Sigmoid colon (tissue), 4 donors: Measurements from ENCODE around the gene CNN2.

Experiments used
- EP300 ChIP-seq, 4 donors: sonication (generic); formaldehyde crosslinking; IDR thresholded peaks; one replicate each; pipeline ENCODE4 v1.6.1; 2017; ENCODE audit warnings: antibody characterized with exemption in 4 of 4
- POLR2A ChIP-seq, 2 donors: fragments of 450-650 bp; IDR thresholded peaks; one replicate each; pipeline ENCODE4 v1.6.1; 2016; ENCODE audit warnings: antibody characterized with exemption in 2 of 2, mild to moderate bottlenecking in 2 of 2, moderate library complexity in 2 of 2
- TF ChIP-seq, protein P1 (sequence below), 4 experiments: fragments of 450-650 bp in 3 of 4; fragments of 200-600 bp in 1 of 4; IDR thresholded peaks; one replicate each; pipeline ENCODE4 v1.5.1; 2016 to 2019; ENCODE audit warnings: antibody characterized with exemption in 4 of 4, mild to moderate bottlenecking in 3 of 4, moderate library complexity in 2 of 4

DNA sequence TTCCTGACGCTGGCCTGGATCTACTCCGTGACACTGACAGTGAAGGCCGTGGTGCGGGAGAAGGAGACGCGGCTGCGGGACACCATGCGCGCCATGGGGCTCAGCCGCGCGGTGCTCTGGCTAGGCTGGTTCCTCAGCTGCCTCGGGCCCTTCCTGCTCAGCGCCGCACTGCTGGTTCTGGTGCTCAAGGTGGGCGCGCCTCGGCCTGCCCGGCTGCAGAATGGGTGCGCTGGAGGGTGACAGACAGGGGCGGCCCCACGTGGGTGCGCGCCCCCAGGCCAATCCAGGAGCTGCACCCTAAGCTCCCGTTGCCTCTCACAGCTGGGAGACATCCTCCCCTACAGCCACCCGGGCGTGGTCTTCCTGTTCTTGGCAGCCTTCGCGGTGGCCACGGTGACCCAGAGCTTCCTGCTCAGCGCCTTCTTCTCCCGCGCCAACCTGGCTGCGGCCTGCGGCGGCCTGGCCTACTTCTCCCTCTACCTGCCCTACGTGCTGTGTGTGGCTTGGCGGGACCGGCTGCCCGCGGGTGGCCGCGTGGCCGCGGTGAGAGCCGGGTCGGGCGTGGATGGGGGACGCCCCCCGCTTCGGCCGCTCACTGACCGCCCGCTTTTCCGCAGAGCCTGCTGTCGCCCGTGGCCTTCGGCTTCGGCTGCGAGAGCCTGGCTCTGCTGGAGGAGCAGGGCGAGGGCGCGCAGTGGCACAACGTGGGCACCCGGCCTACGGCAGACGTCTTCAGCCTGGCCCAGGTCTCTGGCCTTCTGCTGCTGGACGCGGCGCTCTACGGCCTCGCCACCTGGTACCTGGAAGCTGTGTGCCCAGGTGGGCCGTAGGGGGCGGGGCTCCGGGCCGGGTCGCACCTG lies 20.7 kb downstream of the CNN2 start:
- no peak for TF ChIP-seq POLR2A (IDR thresholded peaks at IDR 0.05)
- TF ChIP-seq, protein P1, sequence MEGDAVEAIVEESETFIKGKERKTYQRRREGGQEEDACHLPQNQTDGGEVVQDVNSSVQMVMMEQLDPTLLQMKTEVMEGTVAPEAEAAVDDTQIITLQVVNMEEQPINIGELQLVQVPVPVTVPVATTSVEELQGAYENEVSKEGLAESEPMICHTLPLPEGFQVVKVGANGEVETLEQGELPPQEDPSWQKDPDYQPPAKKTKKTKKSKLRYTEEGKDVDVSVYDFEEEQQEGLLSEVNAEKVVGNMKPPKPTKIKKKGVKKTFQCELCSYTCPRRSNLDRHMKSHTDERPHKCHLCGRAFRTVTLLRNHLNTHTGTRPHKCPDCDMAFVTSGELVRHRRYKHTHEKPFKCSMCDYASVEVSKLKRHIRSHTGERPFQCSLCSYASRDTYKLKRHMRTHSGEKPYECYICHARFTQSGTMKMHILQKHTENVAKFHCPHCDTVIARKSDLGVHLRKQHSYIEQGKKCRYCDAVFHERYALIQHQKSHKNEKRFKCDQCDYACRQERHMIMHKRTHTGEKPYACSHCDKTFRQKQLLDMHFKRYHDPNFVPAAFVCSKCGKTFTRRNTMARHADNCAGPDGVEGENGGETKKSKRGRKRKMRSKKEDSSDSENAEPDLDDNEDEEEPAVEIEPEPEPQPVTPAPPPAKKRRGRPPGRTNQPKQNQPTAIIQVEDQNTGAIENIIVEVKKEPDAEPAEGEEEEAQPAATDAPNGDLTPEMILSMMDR (IDR thresholded peaks at IDR 0.05): no peak
- no peak for TF ChIP-seq EP300 (IDR thresholded peaks at IDR 0.05)
